ENCODE data around the gene CDK5R1.

The CDK5R1 gene

DNA sequence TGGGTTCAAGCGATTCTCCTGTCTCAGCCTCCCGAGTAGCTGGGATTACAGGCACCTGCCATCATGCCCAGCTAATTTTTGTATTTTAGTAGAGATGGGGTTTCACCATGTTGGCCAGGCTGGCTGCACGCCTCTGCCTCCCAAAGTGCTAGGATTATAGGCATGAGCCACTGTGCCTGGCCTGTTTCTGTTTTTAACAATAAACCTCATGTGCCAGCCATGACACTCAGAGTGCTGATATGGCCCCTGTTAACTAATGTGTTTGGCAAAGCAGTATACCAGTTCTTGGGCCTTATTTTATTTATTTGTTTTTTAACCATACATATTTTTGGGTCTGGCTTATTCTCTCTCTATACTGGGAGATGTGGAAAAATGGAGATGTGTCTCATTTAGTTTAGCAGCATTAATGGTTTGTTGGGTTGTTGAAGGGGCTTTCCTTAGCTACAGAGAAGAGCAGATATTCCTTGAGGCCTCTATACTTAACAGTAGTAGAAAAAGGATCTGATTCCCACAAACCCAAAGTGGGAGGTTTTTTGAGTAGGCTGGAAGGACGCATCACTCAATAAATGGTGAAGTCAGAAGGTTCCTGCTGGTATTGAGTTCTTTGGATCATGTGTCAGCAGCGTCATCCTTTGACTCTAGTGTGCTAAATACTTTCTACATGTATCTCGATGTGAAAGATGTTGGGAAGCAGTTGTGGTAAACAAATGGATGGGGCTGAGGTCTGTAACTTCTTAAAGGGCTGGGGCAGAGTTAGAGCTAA is 16.2 kb upstream of the CDK5R1 start:
- DNase-seq = no peak

DNA sequence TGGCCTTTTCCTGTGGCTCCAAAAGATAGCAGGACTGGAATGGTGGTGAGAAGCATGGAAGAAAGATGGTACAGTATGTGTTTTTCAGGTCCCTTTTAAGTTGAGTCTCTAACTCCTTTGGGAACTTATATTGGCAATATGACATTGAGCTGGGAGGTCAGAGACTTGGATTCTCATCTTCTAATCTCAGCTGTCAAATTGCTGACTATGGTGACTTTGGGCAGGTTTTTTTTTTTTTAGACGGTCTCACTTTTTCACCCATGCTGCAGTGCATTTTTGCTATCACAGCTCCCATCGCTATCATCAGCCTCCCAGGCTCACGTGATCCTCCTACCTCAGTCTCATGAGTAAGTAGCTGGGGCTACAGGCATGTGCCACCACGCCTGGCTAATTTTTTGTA is 15.1 kb upstream of the CDK5R1 start:
- DNase-seq = no peak

DNA sequence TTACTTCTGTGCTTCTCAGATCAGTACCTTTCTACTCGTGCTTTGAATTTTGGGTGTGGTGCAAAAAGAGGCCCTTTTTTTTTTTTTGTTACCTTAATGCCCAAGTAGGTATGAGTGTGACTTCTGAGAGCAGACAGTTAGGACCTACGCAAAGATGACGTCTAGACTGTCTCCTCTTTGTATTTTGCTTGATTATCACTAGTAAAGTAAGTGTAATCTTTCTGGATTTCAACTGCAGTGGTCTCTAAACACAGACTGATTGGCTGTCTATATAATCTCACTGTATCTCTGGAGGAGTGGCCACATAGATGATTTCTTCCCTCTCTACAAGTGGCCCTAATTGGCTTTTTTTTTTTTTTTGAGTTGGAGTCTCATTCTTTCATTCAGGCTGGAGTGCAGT is 11.5 kb upstream of the CDK5R1 start:
- DNase-seq = no peak

DNA sequence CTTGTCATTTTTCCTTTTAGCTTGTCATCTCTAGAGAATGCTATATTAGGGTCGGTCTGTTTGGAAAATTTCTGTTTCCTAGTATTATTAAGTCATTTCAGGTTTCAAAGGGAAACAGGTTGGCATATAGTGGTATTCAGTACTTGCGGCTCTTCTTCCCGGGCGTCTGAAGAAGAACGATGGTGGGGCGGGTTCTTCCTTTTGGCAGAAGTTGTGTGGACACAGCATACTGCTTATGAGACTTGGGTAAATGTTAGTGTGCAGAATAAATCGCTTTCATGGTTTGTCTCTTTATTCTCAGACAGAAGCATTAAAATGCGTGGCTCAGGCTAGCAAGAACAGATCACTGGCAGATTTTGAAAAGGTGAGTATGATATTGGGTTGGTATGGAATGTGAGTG is 9.6 kb upstream of the CDK5R1 start:
- DNase-seq = no peak

DNA sequence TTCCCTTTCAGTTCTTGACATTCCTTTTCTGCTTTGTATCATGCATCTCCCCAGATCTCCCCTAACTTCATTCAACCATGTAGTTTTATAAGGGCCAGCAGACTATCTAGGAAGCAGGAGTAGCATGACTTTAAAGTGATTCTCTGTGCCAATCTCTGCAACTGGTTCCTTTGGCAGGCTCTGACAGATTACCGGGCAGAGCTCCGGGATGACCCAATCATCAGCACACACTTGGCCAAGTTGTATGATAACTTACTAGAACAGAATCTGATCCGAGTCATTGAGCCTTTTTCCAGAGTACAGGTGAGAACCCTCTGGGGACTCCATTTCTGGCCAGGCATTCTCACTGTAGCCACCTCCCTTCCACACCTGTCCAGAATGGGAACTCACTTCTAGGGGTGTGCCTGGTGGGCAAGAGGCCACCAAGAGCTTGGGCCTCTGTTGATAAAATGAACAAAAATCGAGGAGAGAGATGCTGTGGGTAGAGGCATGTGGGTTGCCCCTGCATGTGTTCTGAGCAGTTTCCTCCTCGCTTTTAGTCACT is 7.6 kb upstream of the CDK5R1 start:
- no peak for DNase-seq

DNA sequence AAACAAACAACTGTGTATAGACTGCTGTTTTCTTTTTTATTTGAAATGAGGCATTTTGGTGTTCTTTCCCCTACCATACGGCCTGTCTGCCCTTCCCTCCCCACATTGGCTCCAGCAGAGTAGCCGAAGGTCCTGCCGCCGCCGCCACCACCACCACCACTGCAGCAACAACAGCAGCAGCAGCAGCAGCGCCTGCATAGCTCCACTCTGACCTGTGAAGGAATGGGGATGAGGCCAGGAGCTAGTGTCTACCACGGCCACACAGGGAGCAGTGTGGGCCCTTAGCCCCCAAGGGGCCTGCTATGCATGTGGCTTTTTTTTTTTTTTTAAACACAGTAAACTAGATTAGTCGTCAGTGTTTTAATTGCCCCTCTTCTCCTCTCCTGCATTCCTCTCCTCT is 5.6 kb upstream of the CDK5R1 start:
- DNase-seq = no peak

DNA sequence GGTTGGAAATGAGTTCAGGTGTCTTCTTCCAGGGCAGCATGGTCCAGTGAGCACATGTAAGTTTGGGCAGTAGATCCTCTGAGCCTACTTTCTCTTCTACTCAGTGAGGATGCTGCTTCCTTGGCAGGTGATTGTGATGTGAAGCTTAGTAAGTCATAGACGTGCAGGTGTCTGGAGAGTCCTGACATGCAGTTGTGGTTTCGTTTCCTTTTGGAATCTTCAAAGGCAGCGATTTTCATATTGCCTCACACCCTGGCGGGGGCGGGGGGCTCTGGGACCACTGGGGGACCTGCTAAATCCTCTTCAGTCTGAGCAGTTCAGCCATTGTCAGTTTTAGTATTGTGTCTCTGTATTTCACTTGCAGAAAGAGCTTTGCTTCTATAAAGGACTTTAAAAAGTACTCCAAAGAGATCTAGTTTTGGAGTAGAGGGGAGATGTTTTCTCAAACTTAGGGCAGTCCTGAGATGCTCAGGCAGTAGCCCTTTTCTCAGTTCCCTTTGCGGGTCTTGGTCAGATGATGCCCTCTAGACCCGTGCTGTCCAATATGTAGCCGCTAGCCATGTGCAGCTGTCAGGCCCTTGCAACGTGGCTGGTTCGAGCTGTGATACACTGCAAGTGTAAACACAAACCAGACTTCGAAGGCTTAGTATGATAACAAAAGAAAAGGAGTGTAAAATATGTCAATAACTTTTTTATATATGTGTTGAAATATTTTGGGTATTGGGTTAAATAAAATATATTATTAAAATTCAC is 4.0 kb upstream of the CDK5R1 start:
- DNase-seq = no peak

DNA sequence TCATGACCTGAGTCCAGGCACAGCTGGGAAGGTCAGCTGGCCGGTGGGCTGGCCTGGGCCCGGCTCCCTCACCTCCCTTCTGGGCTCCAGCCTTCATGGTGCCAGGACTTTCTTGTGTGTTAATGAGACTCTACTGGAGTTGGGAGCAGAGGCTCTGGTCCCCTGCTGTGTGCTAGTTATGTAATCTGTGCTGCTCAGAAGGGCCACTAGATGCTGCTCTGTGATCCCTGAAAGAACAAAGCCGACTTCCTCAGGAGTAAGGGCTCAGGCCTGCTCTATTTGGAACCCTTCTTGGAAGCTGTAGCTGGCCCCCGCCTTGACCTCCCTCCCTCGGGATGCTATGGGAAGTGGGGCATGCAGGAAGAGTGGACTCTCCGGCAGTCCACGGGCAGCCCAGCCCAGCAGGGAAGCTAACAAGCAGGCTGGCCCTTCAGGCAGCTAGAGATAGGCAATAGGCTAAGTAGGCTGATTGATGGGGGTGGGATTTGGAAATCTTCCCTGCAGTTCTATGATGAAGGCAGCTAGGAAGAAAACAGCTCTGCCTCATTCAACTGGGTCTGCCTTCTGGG is 3.3 kb upstream of the CDK5R1 start:
- peak in 49 of 51 donors; percentile 34 to 98 (median 73) for DNase-seq

DNA sequence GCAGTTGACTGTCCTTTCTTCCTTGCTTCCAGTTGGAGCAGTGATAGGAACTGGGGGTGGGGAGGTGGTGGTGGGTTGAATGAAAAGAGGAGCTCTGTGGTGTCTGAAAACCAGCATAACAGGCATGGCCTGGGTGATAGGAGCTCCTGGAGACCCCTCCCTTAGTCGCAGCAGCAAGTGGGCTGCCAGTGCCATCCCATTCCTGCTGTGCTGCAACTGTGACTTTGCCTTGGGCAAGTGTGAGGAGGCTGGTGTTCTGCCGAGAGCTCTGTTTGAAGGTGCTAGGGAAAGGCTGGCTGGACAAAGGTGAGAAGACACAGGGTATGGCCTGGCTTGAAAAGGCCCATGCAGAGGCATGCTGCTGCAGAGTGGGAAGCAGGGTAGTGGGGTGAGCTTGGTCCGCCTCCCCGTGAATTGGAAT is 2.7 kb upstream of the CDK5R1 start:
- DNase-seq = peak in 2 of 51 donors; percentile 52 to 55

DNA sequence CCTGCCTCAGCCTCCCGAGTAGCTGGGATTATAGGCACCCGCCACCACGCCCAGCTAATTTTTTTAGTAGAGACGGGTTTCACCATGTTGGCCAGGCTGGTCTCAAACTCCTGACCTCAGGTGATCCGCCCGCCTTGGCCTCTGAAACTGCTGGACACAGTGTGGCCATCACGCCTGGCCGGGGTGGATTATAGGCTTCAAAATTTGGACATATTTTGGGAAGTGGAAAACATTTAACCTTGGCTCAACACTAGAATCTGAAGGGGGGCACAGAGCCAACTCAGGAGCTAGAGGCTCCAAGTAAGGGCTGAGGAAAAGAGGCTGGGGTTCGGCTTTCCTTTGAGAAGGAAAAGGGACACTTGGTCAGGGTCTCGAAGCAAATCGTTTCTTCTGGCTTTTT is 2.2 kb upstream of the CDK5R1 start:
- peak in 1 of 51 donors; percentile 4 for DNase-seq

DNA sequence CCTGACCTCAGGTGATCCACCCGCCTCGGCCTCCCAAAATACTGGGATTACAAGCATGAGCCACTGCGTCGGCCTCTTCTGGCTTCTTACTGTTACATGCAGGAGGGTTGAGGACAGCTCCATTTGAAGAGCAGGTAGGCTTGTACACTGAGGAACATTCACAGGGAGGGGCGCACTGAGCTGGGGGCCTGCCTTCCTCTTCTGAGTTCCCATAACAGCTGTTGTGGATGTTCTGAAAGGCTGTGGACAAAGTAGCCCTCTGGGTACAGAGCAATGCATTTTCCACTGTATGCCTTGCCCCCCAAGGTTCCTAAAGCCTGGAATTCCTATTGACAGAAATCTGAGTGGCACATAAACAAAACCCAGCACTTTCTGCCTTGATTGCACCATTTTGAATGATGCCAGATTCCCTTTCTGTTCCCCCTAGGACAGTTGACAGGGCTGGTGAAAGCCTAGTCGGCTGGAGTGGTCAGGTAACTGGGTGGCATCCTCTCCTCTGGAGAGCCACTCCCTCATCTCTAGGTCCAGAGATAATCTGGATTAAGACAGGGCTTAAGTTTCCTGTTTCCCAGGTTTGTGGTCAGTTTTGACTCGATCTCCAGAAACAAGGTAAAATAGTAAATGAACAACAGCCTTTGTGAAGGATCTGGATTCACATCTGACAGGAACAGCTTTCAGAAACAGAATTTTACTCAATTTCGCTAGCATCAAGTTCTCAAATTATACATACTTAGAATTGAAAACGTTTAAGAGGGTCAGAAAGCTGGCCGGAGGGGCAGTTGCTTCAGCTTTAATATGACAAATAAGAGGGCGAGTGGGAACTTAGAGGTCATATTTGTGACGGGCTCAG is 1.3 kb upstream of the CDK5R1 start:
- no peak for DNase-seq

DNA sequence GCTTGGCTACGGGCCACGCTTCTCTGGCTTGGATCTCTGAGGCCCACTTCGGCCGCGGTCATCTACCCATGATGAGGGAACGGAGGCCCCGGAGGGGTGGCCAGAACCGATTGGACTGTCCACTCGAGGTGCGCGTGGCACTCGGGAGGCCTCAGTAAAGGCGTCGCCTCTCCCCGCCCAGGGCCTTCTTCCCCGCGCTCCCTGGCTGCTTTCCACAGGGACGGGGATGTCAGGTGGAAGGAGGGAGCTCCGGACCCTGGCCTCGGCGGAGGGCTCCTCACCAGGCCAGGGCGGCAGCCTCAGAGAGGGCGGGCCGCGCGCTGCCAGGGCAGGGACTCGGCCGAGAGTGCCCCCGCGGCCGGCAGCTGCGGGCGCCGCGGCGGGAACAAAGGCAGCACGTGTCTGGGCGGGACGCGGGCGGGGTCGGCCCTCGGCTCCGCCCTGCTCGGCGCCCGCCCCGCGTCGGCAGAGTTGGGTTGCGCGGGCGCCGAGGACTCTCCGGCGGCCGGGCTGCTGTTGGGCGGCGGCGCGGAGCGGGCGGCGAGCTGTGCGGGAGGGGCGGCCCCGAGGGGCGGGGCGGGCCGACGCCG is 587 bp upstream of the CDK5R1 start:
- peak in 49 of 51 donors; percentile 32 to 91 (median 78) for DNase-seq

DNA sequence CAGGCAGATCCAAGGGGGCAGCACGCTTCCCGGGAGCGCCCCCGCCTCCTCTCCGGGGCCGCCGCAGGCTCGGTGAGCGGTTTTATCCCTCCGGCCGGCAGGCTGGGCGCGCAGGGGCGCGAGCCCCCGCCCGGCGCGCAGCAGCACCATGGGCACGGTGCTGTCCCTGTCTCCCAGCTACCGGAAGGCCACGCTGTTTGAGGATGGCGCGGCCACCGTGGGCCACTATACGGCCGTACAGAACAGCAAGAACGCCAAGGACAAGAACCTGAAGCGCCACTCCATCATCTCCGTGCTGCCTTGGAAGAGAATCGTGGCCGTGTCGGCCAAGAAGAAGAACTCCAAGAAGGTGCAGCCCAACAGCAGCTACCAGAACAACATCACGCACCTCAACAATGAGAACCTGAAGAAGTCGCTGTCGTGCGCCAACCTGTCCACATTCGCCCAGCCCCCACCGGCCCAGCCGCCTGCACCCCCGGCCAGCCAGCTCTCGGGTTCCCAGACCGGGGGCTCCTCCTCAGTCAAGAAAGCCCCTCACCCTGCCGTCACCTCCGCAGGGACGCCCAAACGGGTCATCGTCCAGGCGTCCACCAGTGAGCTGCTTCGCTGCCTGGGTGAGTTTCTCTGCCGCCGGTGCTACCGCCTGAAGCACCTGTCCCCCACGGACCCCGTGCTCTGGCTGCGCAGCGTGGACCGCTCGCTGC is 832 bp downstream of the CDK5R1 start:
- DNase-seq = peak in 8 of 51 donors; percentile 23 to 60 (median 38)

DNA sequence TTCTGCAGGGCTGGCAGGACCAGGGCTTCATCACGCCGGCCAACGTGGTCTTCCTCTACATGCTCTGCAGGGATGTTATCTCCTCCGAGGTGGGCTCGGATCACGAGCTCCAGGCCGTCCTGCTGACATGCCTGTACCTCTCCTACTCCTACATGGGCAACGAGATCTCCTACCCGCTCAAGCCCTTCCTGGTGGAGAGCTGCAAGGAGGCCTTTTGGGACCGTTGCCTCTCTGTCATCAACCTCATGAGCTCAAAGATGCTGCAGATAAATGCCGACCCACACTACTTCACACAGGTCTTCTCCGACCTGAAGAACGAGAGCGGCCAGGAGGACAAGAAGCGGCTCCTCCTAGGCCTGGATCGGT is 1.4 kb downstream of the CDK5R1 start:
- no peak for DNase-seq

DNA sequence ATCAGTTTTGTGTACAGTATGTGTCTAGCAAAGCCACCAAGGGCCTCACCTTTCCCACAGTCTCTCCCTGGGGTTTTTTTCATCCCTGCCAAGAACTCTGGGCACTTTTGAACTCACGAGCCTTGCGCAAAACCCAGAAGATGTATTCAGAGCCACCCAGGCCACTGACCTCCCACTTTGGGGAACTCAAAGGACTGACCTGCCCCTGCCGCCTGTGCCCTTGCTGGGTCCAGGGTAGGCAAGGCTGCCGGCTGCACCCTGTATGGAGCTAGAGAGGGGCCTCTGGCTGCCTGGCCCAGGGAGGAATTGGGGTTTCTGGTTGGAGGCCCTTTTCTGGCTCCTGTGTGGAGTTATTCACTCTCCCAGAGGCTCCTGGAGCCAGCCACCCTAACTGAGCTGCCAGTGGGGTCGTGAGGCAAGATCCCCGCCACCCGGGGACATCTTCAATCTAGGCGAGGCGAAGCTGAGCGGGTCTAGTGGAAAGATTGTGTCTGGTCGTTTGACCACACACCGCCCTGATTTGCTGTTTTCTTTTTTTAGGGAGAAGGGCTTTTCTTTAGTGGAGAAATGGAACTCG is 1.9 kb downstream of the CDK5R1 start:
- DNase-seq = no peak

DNA sequence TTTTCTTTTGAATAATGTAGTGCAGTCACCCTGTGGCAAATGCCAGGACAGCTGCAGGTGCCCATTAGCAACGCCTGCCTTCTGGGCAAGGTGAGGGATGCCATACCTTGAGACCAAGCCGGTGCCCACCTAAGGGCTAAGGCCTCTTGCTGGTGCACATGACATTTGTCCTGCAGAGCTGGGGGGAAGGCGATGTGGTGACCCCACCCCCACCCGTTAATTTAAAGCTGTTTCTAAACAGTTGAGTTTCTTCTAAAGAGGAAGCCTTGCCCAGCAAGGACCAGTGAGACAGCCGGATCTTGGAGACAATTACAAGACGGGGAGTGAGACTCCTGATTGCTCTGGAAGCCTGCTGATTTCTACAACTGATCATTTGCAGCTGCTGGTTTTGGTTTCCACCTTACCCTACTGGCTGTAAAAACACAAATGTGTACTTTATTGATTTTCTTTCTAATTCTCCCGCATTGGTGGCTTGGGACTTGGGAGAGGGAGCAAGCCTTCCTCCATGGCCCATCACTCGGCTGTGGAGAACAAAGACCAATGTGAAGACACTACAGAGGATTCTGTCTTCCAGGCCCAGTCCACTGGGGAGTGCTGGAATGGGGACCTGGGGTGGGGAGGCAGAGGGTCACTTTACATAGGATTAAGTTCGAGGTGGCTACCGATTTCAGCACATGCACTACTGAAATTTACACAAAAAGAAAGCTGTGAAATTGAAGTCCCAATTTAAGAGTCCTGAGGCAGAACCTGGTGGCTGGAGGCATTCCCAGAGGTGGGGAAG is 2.7 kb downstream of the CDK5R1 start:
- DNase-seq = peak in 1 of 51 donors; percentile 43

DNA sequence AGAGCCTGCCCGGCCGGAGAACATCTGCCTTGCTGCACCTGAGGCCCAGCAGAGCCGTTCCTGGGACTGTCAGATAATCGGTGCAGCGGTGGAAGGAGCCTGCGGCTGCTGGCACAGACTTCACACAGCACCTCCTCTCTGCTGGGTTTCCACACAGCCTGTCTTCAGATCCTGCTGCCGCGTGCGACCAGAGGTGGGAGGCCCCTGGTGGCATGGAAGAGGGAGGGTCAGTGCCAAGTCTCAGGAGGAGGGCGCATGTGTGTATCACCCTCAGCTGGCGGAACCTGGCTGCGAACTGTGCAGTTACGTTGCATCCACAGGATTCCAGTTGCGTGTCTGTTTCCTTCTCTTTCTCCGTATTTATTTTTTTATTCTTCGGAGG is 3.3 kb downstream of the CDK5R1 start:
- DNase-seq = peak in 3 of 51 donors; percentile 15 to 27 (median 17)

DNA sequence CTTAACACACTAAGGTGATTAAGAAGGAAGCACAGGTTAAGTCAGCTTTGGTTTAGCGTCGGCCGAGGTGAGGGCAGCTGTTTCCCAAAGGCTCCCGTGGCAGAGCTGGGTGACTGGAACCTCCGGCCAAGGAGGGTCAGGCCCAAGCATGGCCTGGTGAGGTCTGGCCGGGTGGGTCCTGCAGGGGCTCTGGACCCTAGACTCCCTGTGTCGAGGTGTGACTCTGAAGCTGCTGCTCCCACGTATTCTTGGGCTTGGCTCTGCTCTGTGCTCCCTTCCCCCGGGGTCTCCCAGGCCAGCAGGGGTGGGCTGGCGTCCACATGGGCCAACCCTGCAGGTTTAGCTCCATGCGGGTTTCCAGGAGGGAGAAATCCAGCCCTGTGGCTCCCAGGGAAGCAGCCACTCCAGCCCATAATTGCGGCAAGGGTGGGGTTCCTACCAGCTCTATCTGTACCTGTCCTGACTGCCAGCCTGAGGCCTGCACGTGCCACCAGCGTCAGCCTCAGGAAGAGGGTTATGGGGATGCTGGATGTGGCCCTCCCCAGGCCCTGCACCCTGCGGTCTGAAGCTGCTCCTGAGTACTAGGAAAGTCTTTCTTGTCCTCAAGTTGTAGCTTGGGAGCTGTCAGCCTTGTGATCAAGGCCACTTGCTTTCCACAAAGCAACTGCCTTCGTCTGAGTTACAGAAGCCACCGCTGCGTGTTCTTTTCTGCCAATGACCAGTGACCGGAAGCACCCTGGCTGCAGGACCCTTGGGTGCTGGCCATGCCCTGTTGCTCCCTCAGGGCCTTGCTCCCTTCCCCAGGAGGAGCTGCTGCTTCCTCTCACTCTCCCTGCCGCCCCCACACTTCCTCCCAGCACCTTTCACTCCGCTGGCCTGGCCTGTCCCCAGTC is 4.8 kb downstream of the CDK5R1 start:
- DNase-seq = no peak

Measured in hypothalamus (tissue), 51 donors.